Natural killer cell treated with Interleukin-12 subunit alpha and Interleukin-12 subunit beta and Interleukin-15 and Interleukin-18, amount 100 ng/mL, for 72 hours (primary cell): ENCODE measurements around the gene NFE2L2. TPM values are rescaled to one million over a fixed set of nuclear protein-coding genes. Genes with fewer than 3 reads are reported as not detected.
"Not testable (repeated sequence)": the region's sequence is repeated elsewhere in the genome, so short reads cannot be mapped to it uniquely, and the experiment has no call there.

Experiments
- ATAC-seq, 2 donors: fragments of 150-1000 bp; cut with Tn5 transposase in 1 of 2; sonication (Bioruptor Pico), chemical (Tn5 transposase) in 1 of 2; 2 replicates each; pipeline ENCODE4 v1.10.0; 2021
- DNase-seq: peaks from one replicate; pipeline ENCODE4 v3.0.0; 2022; ENCODE audit warnings: low spot score
- H3K27ac Mint-ChIP-seq, 2 donors: 1 replicate in 1 of 2; 2 replicates in 1 of 2; pipeline ENCODE4 v1.8.0; 2022; ENCODE audit warnings: mixed read lengths in 2 of 2, mild to moderate bottlenecking in 1 of 2, moderate library complexity in 1 of 2
- H3K27me3 Mint-ChIP-seq, 2 donors: 1 replicate in 1 of 2; 2 replicates in 1 of 2; pipeline ENCODE4 v1.8.0; 2022; ENCODE audit warnings: mixed read lengths in 2 of 2
- H3K36me3 Mint-ChIP-seq: one replicate; pipeline ENCODE4 v1.8.0; 2022; ENCODE audit warnings: mixed read lengths
- H3K4me1 Mint-ChIP-seq, 2 donors: 1 replicate in 1 of 2; 2 replicates in 1 of 2; pipeline ENCODE4 v1.8.0; 2022; ENCODE audit warnings: low read depth in 2 of 2, mixed read lengths in 2 of 2, mild to moderate bottlenecking in 1 of 2
- H3K4me3 Mint-ChIP-seq: one replicate; pipeline ENCODE4 v1.8.0; 2022; ENCODE audit warnings: mixed read lengths
- H3K9me3 Mint-ChIP-seq: 2 replicates; pipeline ENCODE4 v1.8.0; 2022; ENCODE audit warnings: mixed read lengths
- total RNA-seq, 2 donors: library from RNA; stranded (reverse); gene quantifications; one replicate each; pipeline ENCODE4 v1.2.3, GENCODE V29; 2022

The NFE2L2 gene
- total RNA-seq, 2 donors from 2014 or later = 71.2 to 96.6 TPM

DNA sequence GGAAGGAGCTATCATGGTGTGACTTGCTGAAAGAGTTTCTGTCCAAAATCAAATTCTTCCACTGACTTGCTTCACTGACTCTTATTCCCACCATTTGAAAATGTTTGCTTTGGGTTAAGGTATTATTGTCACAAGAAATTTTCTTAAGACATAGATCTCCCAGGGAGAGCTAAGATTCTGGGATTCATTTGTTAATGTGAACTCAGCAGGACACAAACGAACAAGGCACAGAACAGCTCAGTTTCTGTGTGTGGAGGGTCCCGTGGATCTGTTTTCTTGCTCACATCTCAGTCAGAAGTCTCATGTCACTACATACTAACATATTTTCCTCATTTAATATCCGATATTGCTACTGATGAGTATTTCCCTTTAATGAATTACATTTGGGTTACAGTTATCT, 60.1 kb downstream of the NFE2L2 start:
- DNase-seq = no peak
- Mint-ChIP-seq H3K27ac (no peak overlapping the region), H3K4me1 (peaks cover 0 to 6% of the 10 kb centered on the region in 2 donors), H3K27me3 (no peaks in the 10 kb centered on the region), H3K9me3 (no peaks in the 10 kb centered on the region), H3K36me3 (no peaks in the 10 kb centered on the region), H3K4me3 (no peak overlapping the region)
- ATAC-seq = no peak

GRCh38 chr2:177201919-177202346, 62.6 kb downstream of the NFE2L2 start:
- Mint-ChIP-seq H3K4me1 (no peaks in the 10 kb centered on the region), H3K4me3 (no peak overlapping the region), H3K36me3 (no peaks in the 10 kb centered on the region), H3K27me3 (no peaks in the 10 kb centered on the region), H3K27ac (no peak overlapping the region), H3K9me3 (no peaks in the 10 kb centered on the region)
- no peak for ATAC-seq
- DNase-seq = no peak

- not testable (repeated sequence) for H3K36me3 Mint-ChIP-seq
Measured at GRCh38 chr2:177200419-177200818, 64.1 kb downstream of the NFE2L2 start.

GRCh38 chr2:177195194-177195593, 69.3 kb downstream of the NFE2L2 start:
- Mint-ChIP-seq H3K9me3 (no peaks in the 10 kb centered on the region), H3K36me3 (no peaks in the 10 kb centered on the region), H3K4me1 (no peaks in the 10 kb centered on the region), H3K27ac (no peak overlapping the region), H3K4me3 (no peak overlapping the region), H3K27me3 (peaks cover 0 to 2% of the 10 kb centered on the region in 2 donors)
- no peak for ATAC-seq
- no peak for DNase-seq

More at GRCh38 chr2:177200419-177200818, 64.1 kb downstream of the NFE2L2 start:
- H3K27ac Mint-ChIP-seq, H3K4me3 Mint-ChIP-seq, DNase-seq, ATAC-seq, H3K27me3 Mint-ChIP-seq, H3K4me1 Mint-ChIP-seq, H3K9me3 Mint-ChIP-seq: not testable (repeated sequence)

DNA sequence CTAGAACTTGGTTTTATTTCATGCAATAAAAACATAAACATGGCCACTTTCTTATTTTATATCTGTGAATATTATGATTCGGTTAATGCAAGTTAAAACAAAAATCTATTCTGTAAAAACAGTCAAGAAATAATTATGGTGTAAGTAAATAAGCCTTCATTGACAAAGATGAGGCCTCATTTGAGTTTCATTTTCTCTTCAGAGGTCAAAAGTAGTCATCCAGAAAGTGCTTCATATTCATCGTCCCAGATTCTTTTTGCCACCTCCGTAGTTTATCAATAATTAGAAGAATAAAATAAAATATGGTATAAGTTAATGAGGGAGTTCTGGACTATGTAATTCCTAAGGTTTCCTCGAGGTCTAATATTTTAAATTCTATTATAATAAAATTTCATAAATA, 71.3 kb downstream of the NFE2L2 start:
- DNase-seq (no peak), ATAC-seq (no peak)
- H3K36me3 Mint-ChIP-seq = no peaks in the 10 kb centered on the region
- H3K9me3 Mint-ChIP-seq = no peaks in the 10 kb centered on the region
- H3K4me1 Mint-ChIP-seq = no peaks in the 10 kb centered on the region
- no peak overlapping the region for H3K27ac Mint-ChIP-seq
- H3K4me3 Mint-ChIP-seq = no peak overlapping the region
- H3K27me3 Mint-ChIP-seq = peaks cover 0 to 2% of the 10 kb centered on the region in 2 donors

DNA sequence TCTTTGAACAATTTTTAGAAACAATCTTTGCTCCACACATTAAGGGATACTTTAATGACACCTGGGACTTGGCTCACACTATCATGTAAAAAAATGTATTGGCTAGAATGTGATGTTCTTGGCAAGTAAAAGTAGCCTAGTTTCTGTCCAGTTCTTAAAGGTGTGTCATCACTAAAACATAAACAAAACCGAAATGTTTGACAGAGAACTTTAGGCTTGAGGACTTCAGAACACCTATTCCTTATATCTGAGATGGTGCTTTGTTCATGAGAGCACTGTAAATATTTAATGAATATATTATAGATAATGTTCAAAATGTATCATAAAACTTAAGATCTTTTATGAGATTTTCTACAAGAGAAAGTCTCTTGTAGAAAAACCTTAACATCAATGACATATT, 71.7 kb downstream of the NFE2L2 start:
- no peak for DNase-seq
- Mint-ChIP-seq H3K27ac (no peak overlapping the region), H3K27me3 (peaks cover 0 to 2% of the 10 kb centered on the region in 2 donors), H3K4me1 (no peaks in the 10 kb centered on the region), H3K9me3 (no peaks in the 10 kb centered on the region), H3K4me3 (no peak overlapping the region), H3K36me3 (no peaks in the 10 kb centered on the region)
- ATAC-seq = no peak

GRCh38 chr2:177190941-177191340, 73.6 kb downstream of the NFE2L2 start:
- ATAC-seq (no peak), DNase-seq (no peak)
- H3K36me3 Mint-ChIP-seq = no peaks in the 10 kb centered on the region
- no peaks in the 10 kb centered on the region for H3K9me3 Mint-ChIP-seq
- no peak overlapping the region for H3K27ac Mint-ChIP-seq
- H3K4me1 Mint-ChIP-seq = no peaks in the 10 kb centered on the region
- no peak overlapping the region for H3K4me3 Mint-ChIP-seq
- peaks cover 0 to 5% of the 10 kb centered on the region in 2 donors for H3K27me3 Mint-ChIP-seq

GRCh38 chr2:177188482-177189469, 75.8 kb downstream of the NFE2L2 start:
- no peaks in the 10 kb centered on the region for H3K9me3 Mint-ChIP-seq
- peaks cover 0 to 3% of the 10 kb centered on the region in 2 donors for H3K27me3 Mint-ChIP-seq
- H3K4me3 Mint-ChIP-seq = no peak overlapping the region
- DNase-seq = no peak
- H3K4me1 Mint-ChIP-seq = no peaks in the 10 kb centered on the region
- H3K27ac Mint-ChIP-seq = no peak overlapping the region
- H3K36me3 Mint-ChIP-seq = no peaks in the 10 kb centered on the region
- no peak for ATAC-seq

GRCh38 chr2:177187631-177188312, 76.8 kb downstream of the NFE2L2 start:
- no peaks in the 10 kb centered on the region for H3K36me3 Mint-ChIP-seq
- DNase-seq (no peak), ATAC-seq (no peak)
- H3K4me1 Mint-ChIP-seq = no peaks in the 10 kb centered on the region
- H3K27ac Mint-ChIP-seq = no peak overlapping the region
- H3K27me3 Mint-ChIP-seq = peaks cover 0 to 3% of the 10 kb centered on the region in 2 donors
- no peaks in the 10 kb centered on the region for H3K9me3 Mint-ChIP-seq
- no peak overlapping the region for H3K4me3 Mint-ChIP-seq

DNA sequence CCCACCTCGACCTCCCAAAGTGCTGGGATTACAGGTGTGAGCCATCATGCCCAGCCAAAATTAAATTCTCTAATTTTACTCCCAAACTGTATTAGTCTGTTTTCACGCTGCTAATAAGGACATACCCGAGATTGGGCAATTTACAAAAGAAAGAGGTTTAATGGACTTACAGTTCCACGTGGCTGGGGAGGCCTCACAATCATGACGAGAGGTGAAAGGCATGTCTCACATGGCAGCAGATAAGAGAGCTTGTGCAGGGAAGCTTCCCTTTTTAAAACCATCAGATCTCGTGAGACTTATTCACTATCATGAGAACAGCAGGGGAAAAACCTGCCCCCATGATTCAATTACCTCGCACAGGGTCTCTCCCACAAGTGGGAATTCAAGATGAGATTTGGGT, 78.5 kb downstream of the NFE2L2 start:
- H3K9me3 Mint-ChIP-seq, H3K27ac Mint-ChIP-seq, H3K4me1 Mint-ChIP-seq, H3K36me3 Mint-ChIP-seq, H3K27me3 Mint-ChIP-seq, DNase-seq, H3K4me3 Mint-ChIP-seq, ATAC-seq: not testable (repeated sequence)

DNA sequence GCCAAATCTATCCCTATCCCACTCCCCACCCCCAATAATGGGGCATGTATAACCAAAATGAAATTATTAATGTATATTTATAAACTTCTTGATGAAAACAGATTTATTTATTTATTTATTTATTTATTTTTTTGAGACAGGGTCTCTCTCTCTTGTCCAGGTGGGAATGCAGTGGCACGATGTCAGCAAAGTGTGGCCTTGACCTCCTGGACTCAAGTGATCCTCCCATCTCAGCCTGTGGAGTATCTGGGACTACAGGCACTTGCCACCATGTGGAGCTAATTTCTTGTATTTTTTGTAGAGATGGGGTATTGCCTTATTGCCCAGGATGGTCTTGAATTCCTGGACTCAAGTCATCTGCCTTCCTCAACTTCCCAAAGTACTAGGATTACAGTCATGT, 79.9 kb downstream of the NFE2L2 start:
- H3K4me1 Mint-ChIP-seq = no peaks in the 10 kb centered on the region
- no peak overlapping the region for H3K27ac Mint-ChIP-seq
- no peaks in the 10 kb centered on the region for H3K9me3 Mint-ChIP-seq
- DNase-seq (no peak), ATAC-seq (no peak)
- peaks cover 5 to 6% of the 10 kb centered on the region in 2 donors for H3K27me3 Mint-ChIP-seq
- H3K36me3 Mint-ChIP-seq = no peaks in the 10 kb centered on the region
- no peak overlapping the region for H3K4me3 Mint-ChIP-seq

GRCh38 chr2:177183860-177184259, 80.7 kb downstream of the NFE2L2 start:
- no peak overlapping the region for H3K27ac Mint-ChIP-seq
- no peak overlapping the region for H3K4me3 Mint-ChIP-seq
- DNase-seq (no peak), ATAC-seq (no peak)
- no peaks in the 10 kb centered on the region for H3K36me3 Mint-ChIP-seq
- no peaks in the 10 kb centered on the region for H3K9me3 Mint-ChIP-seq
- peaks cover 5 to 6% of the 10 kb centered on the region in 2 donors for H3K27me3 Mint-ChIP-seq
- H3K4me1 Mint-ChIP-seq = no peaks in the 10 kb centered on the region
